MM.1S (cell line): Measurements from ENCODE around the gene SEC14L2.

Source experiments
- DNase-seq: peaks from one replicate; pipeline ENCODE4 v3.0.0-alpha.2; 2015
- H2AFZ ChIP-seq: fragments of 300-600 bp; sonication (generic); 2 replicates; pipeline ENCODE4 v1.6.0; 2016; ENCODE audit warnings: antibody characterized with exemption, low read length
- H3F3A ChIP-seq: fragments of 300-600 bp; sonication (generic); 2 replicates; pipeline ENCODE4 v1.6.1; 2016; ENCODE audit warnings: mild to moderate bottlenecking, antibody characterized with exemption, low read length, moderate library complexity, mixed read lengths; ENCODE audit not compliant: insufficient read depth
- H3K27ac ChIP-seq: fragments of 300-600 bp; sonication (generic); 2 replicates; pipeline ENCODE4 v1.5.1; 2016; ENCODE audit warnings: mild to moderate bottlenecking, low read length
- H3K27me3 ChIP-seq: fragments of 300-600 bp; sonication (generic); replicated peaks from 2 replicates; pipeline ENCODE4 v1.6.0; 2016; ENCODE audit warnings: low read length; ENCODE audit not compliant: insufficient read depth
- H3K36me3 ChIP-seq: fragments of 300-600 bp; sonication (generic); replicated peaks from 2 replicates; pipeline ENCODE4 v1.6.1; 2016; ENCODE audit warnings: mild to moderate bottlenecking, low read length, mixed read lengths; ENCODE audit not compliant: insufficient read depth
- H3K4me1 ChIP-seq: fragments of 300-600 bp; sonication (generic); 2 replicates; pipeline ENCODE4 v1.6.1; 2016; ENCODE audit warnings: low read length, mixed read lengths
- H3K4me2 ChIP-seq: fragments of 300-600 bp; sonication (generic); 2 replicates; pipeline ENCODE4 v1.6.0; 2016; ENCODE audit warnings: low read depth, low read length
- H3K4me3 ChIP-seq: fragments of 300-600 bp; sonication (generic); 2 replicates; pipeline ENCODE4 v1.5.1; 2016; ENCODE audit warnings: low read length, mixed read lengths
- H3K79me2 ChIP-seq: fragments of 300-600 bp; sonication (generic); 2 replicates; pipeline ENCODE4 v1.6.1; 2016; ENCODE audit warnings: mixed run types, low read length, mixed read lengths
- H3K9ac ChIP-seq: fragments of 300-600 bp; sonication (generic); 2 replicates; pipeline ENCODE4 v1.6.1; 2016; ENCODE audit warnings: low read length, mixed read lengths
- H3K9me2 ChIP-seq: fragments of 300-600 bp; sonication (generic); replicated peaks from 2 replicates; pipeline ENCODE4 v1.6.1; 2016; ENCODE audit warnings: mild to moderate bottlenecking, low read length, mixed read lengths; ENCODE audit not compliant: insufficient read depth
- H3K9me3 ChIP-seq: fragments of 300-600 bp; sonication (generic); replicated peaks from 2 replicates; pipeline ENCODE4 v1.6.1; 2016; ENCODE audit warnings: mild to moderate bottlenecking, low read length, mixed read lengths; ENCODE audit not compliant: insufficient read depth
- H4K20me1 ChIP-seq: fragments of 300-600 bp; sonication (generic); 2 replicates; pipeline ENCODE4 v1.6.1; 2016; ENCODE audit warnings: mild to moderate bottlenecking, low read length, moderate library complexity, mixed read lengths; ENCODE audit not compliant: insufficient read depth
- EZH2 ChIP-seq: fragments of 300-600 bp; sonication (generic); optimal IDR thresholded peaks from 2 replicates; pipeline ENCODE3; 2017; ENCODE audit warnings: low read depth, mild to moderate bottlenecking, antibody characterized with exemption, low read length, mixed read lengths
- EZH2phosphoT487 ChIP-seq: fragments of 300-600 bp; sonication (generic); IDR thresholded peaks from 2 replicates; pipeline ENCODE4 v1.6.1; 2018; ENCODE audit warnings: antibody characterized with exemption, low read length
- TF ChIP-seq, protein P1 (sequence below): fragments of 300-600 bp; sonication (generic); IDR thresholded peaks from 2 replicates; pipeline ENCODE4 v1.5.1; 2016; ENCODE audit warnings: antibody characterized with exemption, low read length, mixed read lengths

The SEC14L2 gene

DNA sequence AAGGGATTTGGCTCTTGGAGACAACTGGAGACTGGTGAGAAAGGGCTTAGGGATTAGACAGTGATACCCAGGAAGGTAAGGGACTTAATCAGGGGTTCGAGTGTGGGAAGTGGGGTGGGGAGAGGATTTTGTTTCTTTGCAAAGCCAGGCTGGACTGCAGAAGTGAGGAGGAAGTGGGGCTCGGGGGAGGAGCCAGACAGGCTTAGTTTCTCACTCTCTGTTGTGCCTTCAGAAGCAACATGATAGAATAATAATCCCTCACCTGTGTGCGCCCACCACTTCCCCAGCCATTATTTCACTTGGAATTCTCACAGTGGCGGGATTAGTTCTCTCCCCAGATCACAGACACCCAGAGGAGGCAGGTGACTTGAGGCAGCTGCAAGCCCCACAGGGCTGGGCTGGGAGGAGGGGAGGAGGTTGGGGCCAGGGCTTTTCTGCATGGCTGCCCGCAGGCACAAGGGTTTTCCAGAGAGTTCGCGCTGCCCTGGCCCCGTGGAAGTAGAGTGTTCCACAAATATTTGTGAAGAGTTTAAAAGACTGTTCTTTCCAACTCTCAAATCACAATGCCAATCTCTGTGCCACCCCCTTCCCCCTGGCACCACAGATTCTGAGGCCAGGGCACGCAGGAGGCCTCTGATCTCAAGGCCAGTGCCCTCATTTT, 4.0 kb upstream of the SEC14L2 start:
- Histone ChIP-seq H3K27ac (no peak overlapping the region), H4K20me1 (no peaks in the 10 kb centered on the region), H3K4me3 (no peak overlapping the region), H3K9ac (no peak overlapping the region), H3K9me2 (no peaks in the 10 kb centered on the region), H3K9me3 (no peaks in the 10 kb centered on the region), H3K27me3 (peaks cover 7% of the 10 kb centered on the region), H3K79me2 (no peaks in the 10 kb centered on the region), H3K4me2 (no peak overlapping the region), H2AFZ (no peak overlapping the region), H3F3A (no peaks in the 10 kb centered on the region), H3K4me1 (peaks cover 6% of the 10 kb centered on the region), H3K36me3 (no peaks in the 10 kb centered on the region)
- DNase-seq, result no peak
- no peak for TF ChIP-seq EZH2phosphoT487
- no peak for TF ChIP-seq EZH2
- TF ChIP-seq, protein P1, sequence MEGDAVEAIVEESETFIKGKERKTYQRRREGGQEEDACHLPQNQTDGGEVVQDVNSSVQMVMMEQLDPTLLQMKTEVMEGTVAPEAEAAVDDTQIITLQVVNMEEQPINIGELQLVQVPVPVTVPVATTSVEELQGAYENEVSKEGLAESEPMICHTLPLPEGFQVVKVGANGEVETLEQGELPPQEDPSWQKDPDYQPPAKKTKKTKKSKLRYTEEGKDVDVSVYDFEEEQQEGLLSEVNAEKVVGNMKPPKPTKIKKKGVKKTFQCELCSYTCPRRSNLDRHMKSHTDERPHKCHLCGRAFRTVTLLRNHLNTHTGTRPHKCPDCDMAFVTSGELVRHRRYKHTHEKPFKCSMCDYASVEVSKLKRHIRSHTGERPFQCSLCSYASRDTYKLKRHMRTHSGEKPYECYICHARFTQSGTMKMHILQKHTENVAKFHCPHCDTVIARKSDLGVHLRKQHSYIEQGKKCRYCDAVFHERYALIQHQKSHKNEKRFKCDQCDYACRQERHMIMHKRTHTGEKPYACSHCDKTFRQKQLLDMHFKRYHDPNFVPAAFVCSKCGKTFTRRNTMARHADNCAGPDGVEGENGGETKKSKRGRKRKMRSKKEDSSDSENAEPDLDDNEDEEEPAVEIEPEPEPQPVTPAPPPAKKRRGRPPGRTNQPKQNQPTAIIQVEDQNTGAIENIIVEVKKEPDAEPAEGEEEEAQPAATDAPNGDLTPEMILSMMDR, result no peak

DNA sequence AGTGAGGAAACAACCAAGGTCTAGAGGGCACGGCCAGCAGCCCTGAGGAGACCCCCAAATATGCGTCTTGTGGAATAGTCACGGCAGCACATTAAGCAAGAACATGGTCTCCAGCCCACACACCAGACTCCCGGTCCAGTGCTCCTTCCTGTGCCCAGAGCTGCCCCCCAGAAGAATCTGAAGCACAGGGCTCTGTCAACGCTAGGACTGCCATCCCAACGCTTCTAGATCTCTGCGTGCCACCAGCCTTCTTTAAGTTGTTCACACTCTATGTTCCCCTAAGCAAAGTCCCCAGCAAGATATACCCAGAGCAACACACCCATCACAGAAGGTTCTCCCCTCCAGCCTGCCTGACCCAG, 3.5 kb upstream of the SEC14L2 start:
- no peaks in the 10 kb centered on the region for H4K20me1 ChIP-seq
- no peak for DNase-seq
- H3K4me2 ChIP-seq, result no peak overlapping the region
- no peaks in the 10 kb centered on the region for H3K79me2 ChIP-seq
- H3K4me3 ChIP-seq, result no peak overlapping the region
- no peak overlapping the region for H3K9ac ChIP-seq
- no peaks in the 10 kb centered on the region for H3F3A ChIP-seq
- TF ChIP-seq EZH2 (no peak), EZH2phosphoT487 (no peak)
- TF ChIP-seq, protein P1, result no peak
- no peaks in the 10 kb centered on the region for H3K9me3 ChIP-seq
- H3K27ac ChIP-seq, result no peak overlapping the region
- H3K4me1 ChIP-seq, result peaks cover 6% of the 10 kb centered on the region
- H3K36me3 ChIP-seq, result no peaks in the 10 kb centered on the region
- peaks cover 12% of the 10 kb centered on the region for H3K27me3 ChIP-seq
- H2AFZ ChIP-seq, result no peak overlapping the region
- H3K9me2 ChIP-seq, result no peaks in the 10 kb centered on the region

DNA sequence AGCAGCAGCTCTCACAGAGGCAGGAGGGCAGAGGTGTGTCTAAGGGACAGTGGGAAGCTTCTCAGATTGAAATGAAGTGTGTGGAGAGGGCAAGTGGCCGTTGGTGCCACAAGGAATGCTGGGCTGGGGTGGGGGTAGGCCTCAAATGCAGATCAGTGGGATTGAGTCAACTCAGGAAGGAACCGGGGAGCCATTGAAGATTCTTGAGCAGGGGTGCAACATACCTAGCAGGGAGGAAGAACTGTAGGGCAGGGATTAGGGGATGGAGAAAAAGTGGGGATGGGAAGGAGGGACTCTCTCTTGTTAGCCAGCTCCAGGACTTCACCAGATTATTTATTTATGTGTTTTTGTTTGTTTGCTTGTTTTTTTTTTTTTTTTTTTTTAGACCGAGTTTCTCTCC, 2.9 kb upstream of the SEC14L2 start:
- H3F3A ChIP-seq, result no peaks in the 10 kb centered on the region
- H3K27me3 ChIP-seq, result peaks cover 18% of the 10 kb centered on the region
- no peaks in the 10 kb centered on the region for H3K9me2 ChIP-seq
- no peak overlapping the region for H3K4me3 ChIP-seq
- DNase-seq, result no peak
- TF ChIP-seq EZH2phosphoT487 (no peak), EZH2 (no peak)
- TF ChIP-seq, protein P1, result no peak
- no peaks in the 10 kb centered on the region for H3K9me3 ChIP-seq
- H3K27ac ChIP-seq, result no peak overlapping the region
- peaks cover 6% of the 10 kb centered on the region for H3K4me1 ChIP-seq
- H3K79me2 ChIP-seq, result no peaks in the 10 kb centered on the region
- no peak overlapping the region for H2AFZ ChIP-seq
- H3K4me2 ChIP-seq, result no peak overlapping the region
- H3K36me3 ChIP-seq, result no peaks in the 10 kb centered on the region
- no peak overlapping the region for H3K9ac ChIP-seq
- no peaks in the 10 kb centered on the region for H4K20me1 ChIP-seq
